ENCODE results near the gene SNPH.

GRCh38 chr20:1304710-1305515 lies 38.8 kb downstream of the SNPH start:
- TF ChIP-seq SP1 (IDR thresholded peaks at IDR 0.05) (no peak), ARNT (IDR thresholded peaks at IDR 0.05) (no peak), ELF4 (IDR thresholded peaks at IDR 0.05) (no peak), BHLHE40 (IDR thresholded peaks at IDR 0.05; ENCODE audit: borderline replicate concordance) (no peak), NFRKB (IDR thresholded peaks at IDR 0.05) (no peak), HDGF (IDR thresholded peaks at IDR 0.05; ENCODE audit: borderline replicate concordance) (no peak), ZNF384 (IDR thresholded peaks at IDR 0.05) (no peak), FOXM1 (IDR thresholded peaks at IDR 0.05; ENCODE audit: borderline replicate concordance) (no peak), FOXK2 (IDR thresholded peaks at IDR 0.05) (no peak), TARDBP (IDR thresholded peaks at IDR 0.05) (no peak), SUZ12 (IDR thresholded peaks at IDR 0.05) (no peak), FOXA1 (IDR thresholded peaks at IDR 0.05) (no peak), CTBP1 (IDR thresholded peaks at IDR 0.05; ENCODE audit: borderline replicate concordance) (no peak)
